HG03439 (cell line): ENCODE measurements around the gene CCDC70.

ENCODE experiments used
- ATAC-seq: cut with Tn5 transposase; IDR thresholded peaks from one replicate; pipeline ENCODE4 v1.9.1; 2021; ENCODE audit warnings: mild to moderate bottlenecking, moderate library complexity; ENCODE audit not compliant: unreplicated experiment

The CCDC70 gene

DNA sequence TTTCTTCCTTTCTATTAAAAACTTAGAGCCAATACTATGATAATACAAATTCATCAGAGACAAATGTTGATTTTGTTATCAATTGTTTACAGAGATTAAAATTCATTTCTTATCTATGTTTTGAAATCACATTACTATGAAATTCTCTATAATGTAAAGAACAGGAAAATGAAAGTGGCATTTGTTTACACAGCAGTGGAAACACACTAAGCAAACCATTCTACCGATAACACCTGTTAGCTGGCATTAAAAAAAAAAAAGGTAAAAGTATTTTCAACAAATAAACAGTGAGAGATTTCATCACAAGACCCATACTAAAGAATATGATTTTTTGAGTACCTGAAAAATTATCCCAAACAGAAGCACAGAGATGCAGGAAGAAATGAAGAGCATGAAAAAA lies 4.8 kb upstream of the CCDC70 start:
- ATAC-seq = no peak

DNA sequence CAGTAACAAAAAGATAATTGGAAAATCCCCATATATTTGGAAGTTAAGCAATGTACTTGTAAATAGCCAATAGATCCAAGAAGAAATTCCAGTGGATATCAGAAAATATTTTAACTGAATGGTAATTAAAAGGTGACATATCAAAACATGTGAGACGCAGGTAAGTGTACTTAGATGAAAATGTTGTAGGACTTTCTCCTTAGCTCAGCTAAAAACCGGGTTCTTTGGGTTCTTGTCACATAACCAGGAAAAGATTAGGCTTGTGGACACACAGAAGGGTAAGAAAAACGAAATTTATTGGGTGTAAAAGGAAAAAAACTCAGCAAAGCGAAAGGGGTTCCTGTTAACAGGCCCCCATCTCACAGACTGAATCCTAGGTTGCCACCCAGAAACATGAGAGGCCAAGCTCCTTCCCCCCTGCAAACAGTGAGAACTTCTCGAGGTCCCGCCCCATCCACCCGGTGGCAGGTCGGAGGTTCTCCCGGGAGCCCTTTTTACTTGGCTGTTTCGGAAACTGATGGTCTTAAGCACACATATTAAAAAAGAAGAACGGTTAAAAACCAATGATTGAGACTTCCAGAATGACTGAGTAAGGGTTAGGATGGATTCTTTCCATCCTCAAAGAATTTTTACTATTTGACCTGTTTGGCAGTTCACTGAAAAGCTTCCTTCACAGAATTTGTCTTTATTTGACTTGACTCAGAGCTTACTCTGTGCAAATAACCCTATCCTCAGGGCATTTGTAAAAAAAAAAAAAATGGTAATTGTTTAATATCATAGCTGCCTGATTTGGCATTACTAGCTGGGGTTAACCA lies 3.1 kb upstream of the CCDC70 start:
- no peak for ATAC-seq

- ATAC-seq = no peak
Measured at GRCh38 chr13:51862957-51863356, 1.2 kb downstream of the CCDC70 start.

DNA sequence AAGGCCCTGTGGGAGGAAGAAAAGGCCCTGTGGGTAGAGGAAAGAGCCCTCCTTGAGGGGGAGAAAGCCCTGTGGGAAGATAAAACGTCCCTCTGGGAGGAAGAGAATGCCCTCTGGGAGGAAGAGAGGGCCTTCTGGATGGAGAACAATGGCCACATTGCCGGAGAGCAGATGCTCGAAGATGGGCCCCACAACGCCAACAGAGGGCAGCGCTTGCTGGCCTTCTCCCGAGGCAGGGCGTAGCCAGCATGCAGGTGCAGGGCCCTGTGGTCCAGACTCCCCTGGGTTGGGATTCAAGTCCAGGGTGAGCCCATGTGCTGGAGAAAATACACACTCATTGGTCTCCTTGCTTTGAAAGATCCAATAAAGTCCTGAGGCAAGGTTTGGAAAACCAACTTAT lies 4.1 kb downstream of the CCDC70 start:
- ATAC-seq = no peak

- ATAC-seq = no peak
Measured at GRCh38 chr13:51867062-51867461, 5.3 kb downstream of the CCDC70 start.

DNA sequence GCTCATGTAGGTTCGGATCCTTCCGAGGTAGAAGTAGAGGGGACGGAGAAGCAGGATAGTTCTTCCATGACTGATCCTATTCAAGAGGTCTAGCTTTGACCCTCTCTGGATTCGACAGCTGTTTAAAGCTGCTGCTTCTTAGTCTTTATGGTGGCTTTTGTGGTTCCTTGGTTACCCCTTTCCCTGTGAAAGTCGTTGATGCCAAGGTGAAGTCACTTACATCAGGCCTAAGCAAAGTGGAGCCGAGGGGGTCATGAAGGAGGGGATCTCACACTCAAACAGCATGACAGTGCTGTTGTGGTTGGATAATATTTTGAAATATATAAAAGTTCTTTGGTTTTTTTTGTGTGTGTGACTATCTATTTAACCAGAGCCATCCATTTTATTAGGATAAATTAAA lies 8.1 kb downstream of the CCDC70 start:
- ATAC-seq = no peak

DNA sequence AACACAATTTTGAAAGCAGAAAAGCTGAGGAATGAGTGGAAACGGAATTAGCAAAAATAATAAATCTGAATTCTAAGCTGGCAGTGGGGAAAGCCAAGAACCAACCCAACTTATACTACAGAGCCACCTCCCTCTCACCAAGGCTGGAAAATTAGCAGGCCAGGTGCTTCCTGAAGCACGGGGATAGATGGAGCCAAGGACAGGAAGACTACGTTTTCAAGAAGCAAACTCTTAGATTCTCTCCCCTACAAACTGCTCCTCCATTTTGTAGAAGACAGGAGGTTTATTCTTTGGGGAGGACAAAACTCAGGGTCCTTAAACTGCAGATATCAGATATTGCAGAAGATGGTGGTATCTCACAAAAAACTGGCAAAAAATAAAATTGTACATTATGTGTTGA lies 8.8 kb downstream of the CCDC70 start:
- ATAC-seq = no peak

DNA sequence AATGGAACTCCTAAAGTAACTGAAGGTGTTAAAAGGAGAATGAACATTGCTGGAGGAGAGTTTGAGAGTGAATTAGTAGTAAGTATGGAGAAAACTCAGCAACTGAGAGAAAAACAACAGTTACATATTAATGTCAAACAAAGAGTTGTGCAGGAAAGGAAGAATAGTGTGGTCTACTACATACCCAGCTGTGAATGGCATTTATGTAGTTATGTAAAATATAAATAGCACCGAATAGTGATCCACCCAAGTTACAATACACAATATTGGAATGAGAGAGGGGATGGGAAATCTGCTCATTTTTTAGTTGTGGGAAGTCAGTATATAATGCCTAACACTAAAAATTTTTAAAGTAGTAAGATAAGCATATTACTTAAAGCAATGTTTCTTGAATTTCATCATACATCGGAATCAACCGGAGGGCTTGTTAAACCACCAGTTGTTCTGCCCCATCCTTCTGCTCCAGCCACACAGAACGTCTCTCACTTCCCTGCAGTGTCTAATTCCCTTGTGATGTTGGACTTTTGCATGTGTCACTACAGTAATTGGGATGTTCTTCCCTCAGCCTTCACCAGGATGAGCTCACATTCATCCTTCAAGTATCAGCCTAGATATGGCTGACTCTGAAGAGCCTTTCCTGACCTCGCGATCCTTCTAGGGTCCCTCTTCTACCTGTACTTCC lies 11.5 kb downstream of the CCDC70 start:
- ATAC-seq = no peak

GRCh38 chr13:51873837-51874236 lies 12.1 kb downstream of the CCDC70 start:
- no peak for ATAC-seq

GRCh38 chr13:51874651-51875050 lies 12.9 kb downstream of the CCDC70 start:
- no peak for ATAC-seq

DNA sequence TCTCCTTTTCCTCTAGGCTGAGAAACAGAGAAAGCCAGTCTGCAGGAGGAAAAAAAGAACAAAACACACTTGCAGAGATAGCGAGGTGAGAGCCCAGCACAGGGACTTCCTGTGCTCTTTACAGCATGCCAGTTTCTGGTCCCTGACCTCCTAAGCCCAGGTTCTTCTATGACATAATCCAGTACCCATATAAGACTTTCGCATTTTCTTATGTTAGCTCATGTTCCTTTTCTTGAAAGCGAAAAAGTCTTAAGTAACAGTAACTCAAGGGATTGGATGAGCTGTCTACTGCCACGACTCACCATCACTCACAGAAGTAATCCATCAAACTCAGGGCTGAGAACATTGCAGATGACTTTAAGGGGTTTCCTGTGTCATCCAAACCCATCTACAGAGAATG lies 17.4 kb downstream of the CCDC70 start:
- no peak for ATAC-seq

DNA sequence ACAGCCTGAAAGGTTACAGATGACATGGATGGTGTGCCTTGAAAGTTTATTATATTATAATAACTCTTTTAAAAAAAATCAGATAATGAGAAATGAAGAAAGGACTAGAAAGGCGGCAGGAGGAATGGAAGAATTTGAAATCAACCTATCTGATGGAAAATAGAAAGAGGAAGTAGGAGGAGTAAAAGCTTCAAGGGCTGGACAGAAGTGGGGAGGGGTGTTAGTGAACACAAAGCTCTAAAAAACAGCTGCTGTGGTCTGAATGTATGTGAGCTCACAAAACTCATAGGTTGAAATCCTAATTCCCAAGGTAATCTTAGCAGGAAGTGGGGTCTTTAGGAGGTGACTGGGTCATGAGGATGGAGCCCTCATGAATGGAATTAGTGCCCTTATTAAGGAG lies 19.5 kb downstream of the CCDC70 start:
- no peak for ATAC-seq

DNA sequence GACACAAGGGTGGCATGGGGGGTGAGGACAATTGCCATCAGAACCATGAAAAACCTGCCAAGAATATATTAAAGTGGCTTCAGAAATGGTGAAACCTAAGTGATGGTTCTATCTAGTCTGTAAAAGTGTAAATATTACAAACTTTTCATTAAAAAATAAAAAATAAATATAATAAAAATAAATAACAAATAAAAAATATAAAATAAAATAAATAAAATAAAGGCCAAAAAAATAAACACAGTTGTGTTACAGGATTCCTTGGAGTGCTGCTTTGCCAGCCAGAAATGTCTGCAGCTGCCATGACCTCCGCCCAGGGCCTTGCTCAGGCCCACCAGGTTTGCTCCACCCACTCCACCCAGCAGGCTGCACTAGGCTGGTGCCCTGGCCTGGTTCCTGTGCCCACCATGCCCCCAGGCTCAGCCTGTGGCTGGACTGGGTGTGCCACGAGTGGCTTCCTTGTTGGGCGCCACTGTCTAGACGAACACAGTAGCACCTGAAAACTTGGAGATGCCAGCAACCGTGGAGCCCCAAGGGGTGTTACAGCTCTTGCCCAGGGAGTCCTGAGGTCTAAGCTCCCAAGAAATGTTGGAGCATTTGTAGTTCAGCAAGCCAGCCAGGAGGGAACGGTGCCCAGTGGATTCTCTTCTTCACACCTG lies 20.9 kb downstream of the CCDC70 start:
- no peak for ATAC-seq

DNA sequence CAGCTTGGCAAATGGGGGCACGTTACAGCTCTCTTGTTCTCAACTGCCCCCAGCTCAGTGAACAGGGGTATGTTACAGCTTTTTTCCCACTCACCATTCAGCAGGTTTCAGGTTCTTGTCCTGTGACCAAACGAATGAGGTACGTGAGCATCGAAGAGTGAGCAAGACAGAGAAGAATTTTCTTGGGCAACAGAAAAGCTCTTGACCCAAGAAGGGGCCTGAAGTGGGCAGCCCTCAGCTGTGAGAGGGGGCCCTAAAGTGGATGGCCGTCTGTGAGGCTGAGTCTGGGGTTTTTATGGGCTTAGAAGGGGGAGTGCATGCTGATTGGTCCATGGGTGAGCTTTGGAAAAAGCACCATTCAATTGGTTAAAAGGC lies 21.4 kb downstream of the CCDC70 start:
- no peak for ATAC-seq

DNA sequence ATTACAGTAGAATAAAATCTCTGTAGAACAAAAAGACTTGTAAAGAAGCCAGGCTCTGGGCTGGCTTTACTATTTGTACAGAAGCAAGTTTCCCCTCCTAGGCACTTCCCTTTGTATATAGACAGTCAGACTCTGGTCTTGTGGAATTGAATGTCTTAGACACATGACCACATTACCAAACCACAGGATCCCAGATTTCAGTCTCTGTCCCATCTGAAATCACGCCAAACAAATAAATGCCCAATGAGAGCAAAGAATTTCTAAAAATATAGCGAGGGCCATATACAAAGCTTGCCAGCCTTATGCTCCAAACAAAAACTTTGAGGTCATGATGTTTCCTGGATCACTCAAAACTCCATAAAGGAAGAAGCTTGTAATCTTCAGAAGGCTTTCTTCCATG lies 23.9 kb downstream of the CCDC70 start:
- no peak for ATAC-seq

DNA sequence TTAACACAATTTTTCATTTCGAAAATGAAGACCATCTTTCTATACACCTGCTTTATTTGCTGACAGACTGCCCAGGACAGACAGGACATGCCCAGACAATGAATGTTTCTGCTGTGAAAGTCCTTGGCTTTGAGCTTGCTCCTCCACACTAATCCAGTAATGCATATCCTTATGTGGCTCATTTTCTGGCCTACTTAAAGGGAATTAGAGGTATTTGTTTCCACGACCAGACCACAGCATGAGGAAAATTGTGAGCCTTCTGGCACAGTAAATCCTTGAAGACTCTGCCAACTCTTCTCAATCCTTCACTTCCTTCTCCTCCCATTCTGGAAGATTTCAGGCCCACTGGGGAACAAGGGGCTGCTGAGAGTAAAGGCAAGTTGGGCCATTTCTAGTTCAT lies 25.7 kb downstream of the CCDC70 start:
- ATAC-seq = no peak

DNA sequence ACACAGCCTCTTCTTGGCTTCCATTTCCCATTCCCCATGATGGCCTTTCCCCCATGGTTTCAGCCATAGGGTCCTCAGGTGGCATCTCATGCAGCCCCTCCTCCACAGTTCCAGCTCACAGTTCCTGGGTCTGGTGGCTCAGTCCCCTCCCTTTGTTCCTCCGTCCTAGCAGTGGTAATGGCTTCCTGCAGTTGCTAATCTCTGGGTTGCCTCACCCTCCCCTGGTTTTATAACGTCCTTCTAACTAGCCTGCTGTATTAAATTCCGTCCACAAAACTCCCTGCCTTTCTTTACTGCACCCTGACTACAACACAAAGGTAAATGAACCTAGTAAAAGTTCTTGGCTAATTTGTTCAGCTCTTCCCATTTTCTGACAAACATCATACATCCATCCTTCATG lies 30.9 kb downstream of the CCDC70 start:
- ATAC-seq = no peak

- no peak for ATAC-seq
Measured at GRCh38 chr13:51894239-51894638, 32.5 kb downstream of the CCDC70 start.

GRCh38 chr13:51895906-51896888 lies 34.4 kb downstream of the CCDC70 start:
- ATAC-seq = no peak

- ATAC-seq = no peak
Measured at GRCh38 chr13:51900471-51900870, 38.7 kb downstream of the CCDC70 start.

GRCh38 chr13:51902776-51903175 lies 41.0 kb downstream of the CCDC70 start:
- no peak for ATAC-seq
